Measurements from ENCODE around the gene SEC24B.
"Not testable (repeated sequence)": the region's sequence is repeated elsewhere in the genome, so short reads cannot be mapped to it uniquely, and the experiment has no call there.

SEC24B gene

DNA sequence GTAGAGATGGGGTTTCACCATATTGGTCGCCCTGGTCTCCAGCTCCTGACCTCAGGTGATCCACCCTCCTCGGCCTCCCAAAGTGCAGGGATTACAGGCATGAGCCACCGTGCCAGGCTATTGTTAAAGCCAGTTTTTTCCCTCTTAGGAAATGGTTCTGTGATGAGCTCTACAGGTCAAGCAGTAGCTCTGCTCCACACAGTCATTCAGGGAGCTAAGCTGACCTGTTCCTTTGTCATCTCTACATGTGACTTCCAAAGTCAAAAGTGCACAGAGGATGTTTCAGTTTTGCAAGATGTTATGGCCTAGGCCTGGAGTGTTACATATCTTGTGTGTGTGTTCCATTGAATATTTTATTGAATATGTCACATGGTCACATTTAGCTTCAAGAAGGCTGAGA is 137.9 kb downstream of the SEC24B start:
- DNase-seq (ENCODE audit: extremely low read depth, low read depth), result no peak
- TF ChIP-seq, protein P1, sequence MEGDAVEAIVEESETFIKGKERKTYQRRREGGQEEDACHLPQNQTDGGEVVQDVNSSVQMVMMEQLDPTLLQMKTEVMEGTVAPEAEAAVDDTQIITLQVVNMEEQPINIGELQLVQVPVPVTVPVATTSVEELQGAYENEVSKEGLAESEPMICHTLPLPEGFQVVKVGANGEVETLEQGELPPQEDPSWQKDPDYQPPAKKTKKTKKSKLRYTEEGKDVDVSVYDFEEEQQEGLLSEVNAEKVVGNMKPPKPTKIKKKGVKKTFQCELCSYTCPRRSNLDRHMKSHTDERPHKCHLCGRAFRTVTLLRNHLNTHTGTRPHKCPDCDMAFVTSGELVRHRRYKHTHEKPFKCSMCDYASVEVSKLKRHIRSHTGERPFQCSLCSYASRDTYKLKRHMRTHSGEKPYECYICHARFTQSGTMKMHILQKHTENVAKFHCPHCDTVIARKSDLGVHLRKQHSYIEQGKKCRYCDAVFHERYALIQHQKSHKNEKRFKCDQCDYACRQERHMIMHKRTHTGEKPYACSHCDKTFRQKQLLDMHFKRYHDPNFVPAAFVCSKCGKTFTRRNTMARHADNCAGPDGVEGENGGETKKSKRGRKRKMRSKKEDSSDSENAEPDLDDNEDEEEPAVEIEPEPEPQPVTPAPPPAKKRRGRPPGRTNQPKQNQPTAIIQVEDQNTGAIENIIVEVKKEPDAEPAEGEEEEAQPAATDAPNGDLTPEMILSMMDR (IDR thresholded peaks at IDR 0.05; ENCODE audit: low read depth, low read length, missing control alignments), result no peak
- H3K4me3 ChIP-seq (replicated peaks; ENCODE audit: low read depth, low read length), result no peak overlapping the region

DNA sequence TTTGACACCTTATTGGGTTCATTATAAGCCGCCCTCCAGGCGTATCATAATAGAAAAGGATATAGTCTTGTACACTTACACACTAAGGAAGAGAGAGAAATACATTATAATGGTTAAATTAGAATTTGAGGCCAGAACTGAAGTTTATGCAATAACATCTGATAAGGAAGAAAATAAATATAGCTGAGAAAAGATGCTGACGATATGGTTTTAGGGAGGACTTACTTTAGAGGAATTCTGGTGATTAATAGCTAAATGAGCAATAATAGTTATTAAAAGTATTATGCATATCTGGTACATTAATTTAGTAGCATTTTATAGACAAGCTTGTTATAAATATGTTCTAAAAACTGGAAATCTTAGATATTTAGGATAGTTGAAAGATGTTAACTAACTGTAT is 138.5 kb downstream of the SEC24B start:
- no peak overlapping the region for H3K4me3 ChIP-seq (replicated peaks; ENCODE audit: low read depth, low read length)
- TF ChIP-seq, protein P1 (IDR thresholded peaks at IDR 0.05; ENCODE audit: low read depth, low read length, missing control alignments), result no peak

DNA sequence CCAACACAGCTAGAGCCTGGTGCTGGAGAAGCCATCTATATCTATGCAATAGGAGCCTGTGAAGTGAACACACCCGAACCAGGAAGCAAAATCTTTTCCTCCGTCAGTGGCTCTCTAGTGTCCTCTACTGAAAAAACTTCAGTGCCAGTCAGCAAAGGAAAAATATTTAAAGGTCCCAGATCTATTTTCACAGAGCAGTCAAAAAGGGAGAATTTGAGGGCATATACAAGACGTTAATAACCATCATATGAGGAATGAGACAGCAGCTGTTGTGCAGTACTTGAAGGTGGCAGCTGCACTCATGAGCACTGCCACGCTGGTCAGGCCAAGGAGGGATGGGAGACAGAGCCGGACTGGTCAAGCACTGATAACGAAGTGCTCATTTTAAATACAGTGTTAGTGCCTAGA is 140.8 kb downstream of the SEC24B start:
- TF ChIP-seq, protein P1 (IDR thresholded peaks at IDR 0.05; ENCODE audit: low read depth, low read length, missing control alignments), result peak; percentile 24
- DNase-seq (ENCODE audit: extremely low read depth, low read depth), result no peak
- H3K4me3 ChIP-seq (replicated peaks; ENCODE audit: low read depth, low read length), result no peak overlapping the region

More for the DNA sequence above, 138.5 kb downstream of the SEC24B start:
- no peak for DNase-seq (ENCODE audit: extremely low read depth, low read depth)

DNA sequence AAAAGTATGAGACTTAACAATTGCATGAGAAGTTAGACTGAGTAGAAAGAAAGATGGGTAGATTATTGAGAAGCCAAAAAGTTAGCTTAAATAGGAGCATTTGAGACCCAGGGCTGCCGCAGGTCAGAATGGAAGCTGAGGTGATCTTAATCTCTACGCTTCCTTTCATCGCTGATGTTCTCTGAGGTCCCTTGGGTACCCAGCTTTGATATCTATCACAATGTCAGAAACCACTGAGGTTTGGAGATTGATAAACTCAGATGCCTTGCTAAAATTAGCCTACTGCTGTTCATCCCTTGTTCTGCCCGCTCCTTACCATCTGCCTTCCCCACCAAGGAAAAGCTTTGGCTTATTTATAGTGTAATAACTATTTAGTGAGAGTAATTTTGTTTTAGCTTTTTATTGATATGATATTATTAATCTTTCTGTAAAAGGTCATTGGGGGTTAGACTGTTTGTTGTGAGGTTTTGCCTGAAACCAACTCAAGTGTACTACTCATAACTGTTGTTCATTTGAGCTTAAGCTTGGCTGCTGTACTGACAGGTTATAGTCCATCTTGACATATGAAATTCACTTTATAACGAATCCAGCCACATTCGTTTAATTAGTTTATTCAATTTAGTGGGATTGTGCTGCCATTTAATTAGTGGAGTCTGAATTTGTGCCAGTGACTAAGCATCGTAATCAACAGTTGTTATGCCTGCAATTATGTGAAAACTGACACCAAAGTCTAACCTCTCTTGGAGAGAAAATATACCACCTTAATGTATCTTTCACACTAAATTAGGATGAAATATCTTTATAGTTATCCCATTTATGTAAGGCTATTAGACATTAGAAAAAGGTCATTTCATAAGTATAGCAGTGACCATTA is 141.6 kb downstream of the SEC24B start:
- no peak for DNase-seq (ENCODE audit: extremely low read depth, low read depth)
- H3K4me3 ChIP-seq (replicated peaks; ENCODE audit: low read depth, low read length), result no peak overlapping the region
- TF ChIP-seq, protein P1 (IDR thresholded peaks at IDR 0.05; ENCODE audit: low read depth, low read length, missing control alignments), result no peak

DNA sequence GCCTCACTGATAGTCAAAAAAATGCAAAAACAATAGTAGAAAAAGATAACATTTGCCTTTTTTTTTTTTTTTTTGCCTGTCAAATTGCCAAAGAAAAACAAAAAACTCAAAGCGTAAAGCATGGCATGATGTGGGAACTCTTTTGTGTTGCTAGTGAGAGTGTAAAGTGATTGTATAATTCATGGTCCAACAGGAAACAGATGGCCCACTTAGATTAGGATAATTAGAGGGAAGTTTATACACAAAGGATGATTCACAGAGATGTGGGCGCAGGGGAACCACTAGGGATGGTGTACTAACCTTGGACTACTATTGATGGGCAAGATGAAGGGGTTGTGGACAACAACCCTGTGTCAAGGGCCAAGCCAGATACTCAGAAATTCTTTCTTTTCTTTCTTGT is 142.8 kb downstream of the SEC24B start:
- no peak for DNase-seq (ENCODE audit: extremely low read depth, low read depth)
- H3K4me3 ChIP-seq (replicated peaks; ENCODE audit: low read depth, low read length), result no peak overlapping the region
- TF ChIP-seq, protein P1 (IDR thresholded peaks at IDR 0.05; ENCODE audit: low read depth, low read length, missing control alignments), result no peak

DNA sequence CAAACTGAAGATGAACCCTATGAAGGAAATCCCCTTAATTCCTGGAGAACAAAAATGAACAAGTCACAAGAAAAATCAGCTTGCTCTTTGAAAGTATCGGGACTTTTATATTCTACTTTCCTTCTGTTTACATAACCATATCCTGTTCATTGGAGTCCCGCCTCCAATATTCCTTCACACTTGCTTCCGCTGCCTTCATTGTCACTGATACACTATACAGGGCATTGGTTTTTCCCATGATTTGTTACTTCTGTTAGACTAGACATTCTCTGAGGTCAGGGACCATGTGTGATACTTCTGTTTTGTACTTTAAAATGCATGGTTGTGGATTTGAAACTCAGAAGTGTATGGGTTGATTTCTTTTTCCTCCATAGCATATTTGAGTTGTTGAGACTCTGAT is 145.2 kb downstream of the SEC24B start:
- no peak overlapping the region for H3K4me3 ChIP-seq (replicated peaks; ENCODE audit: low read depth, low read length)
- DNase-seq (ENCODE audit: extremely low read depth, low read depth), result no peak
- TF ChIP-seq, protein P1 (IDR thresholded peaks at IDR 0.05; ENCODE audit: low read depth, low read length, missing control alignments), result no peak

DNA sequence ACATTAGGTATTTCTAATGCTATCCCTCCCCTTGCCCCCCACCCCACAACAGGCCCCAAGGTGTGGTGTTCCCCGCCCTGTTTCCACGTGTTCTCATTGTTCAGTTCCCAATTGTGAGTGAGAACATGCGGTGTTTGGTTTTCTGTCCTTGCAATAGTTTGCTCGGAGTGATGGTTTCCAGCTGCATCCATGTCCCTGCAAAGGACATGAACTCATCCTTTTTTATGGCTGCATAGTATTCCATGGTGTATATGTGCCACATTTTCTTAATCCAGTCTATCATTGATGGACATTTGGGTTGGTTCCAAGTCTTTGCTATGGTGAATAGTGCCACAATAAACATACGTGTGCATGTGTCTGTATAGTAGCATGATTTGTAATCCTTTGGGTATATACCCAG is 146.4 kb downstream of the SEC24B start:
- not testable (repeated sequence) for DNase-seq (ENCODE audit: extremely low read depth, low read depth); H3K4me3 ChIP-seq (replicated peaks; ENCODE audit: low read depth, low read length)
